Common myeloid progenitor, CD34-positive (primary cell): ENCODE measurements around the gene HIRIP3.
"Not testable (repeated sequence)": the region's sequence is repeated elsewhere in the genome, so short reads cannot be mapped to it uniquely, and the experiment has no call there.

ENCODE experiments used
- CTCF ChIA-PET: fragments of 350-600 bp; sonication (Branson Sonifier 250); formaldehyde crosslinking; loops from one replicate; lab custom pipeline; 2021; ENCODE audit warnings: antibody characterized with exemption; lab: Charles Lee
- POLR2A ChIA-PET: fragments of 350-600 bp; sonication (Branson Sonifier 250); formaldehyde crosslinking; loops from one replicate; lab custom pipeline; 2021; ENCODE audit warnings: antibody characterized with exemption; lab: Charles Lee
- DNase-seq, 3 donors: peaks; one replicate each; pipeline versions ENCODE4 v3.0.0 to v3.0.0-alpha.2; 2013
- H3K27ac ChIP-seq, 2 experiments: 1 replicate in 1 of 2; 2 replicates in 1 of 2; pipeline ENCODE4 v1.7.0; 2013; ENCODE audit warnings: inconsistent platforms in 2 of 2, low read length in 2 of 2, mild to moderate bottlenecking in 2 of 2, low read depth in 1 of 2, moderate library complexity in 1 of 2; ENCODE audit not compliant: severe bottlenecking in 2 of 2, insufficient read depth in 1 of 2, poor library complexity in 1 of 2
- H3K27me3 ChIP-seq, 5 experiments: replicated peaks in 2 of 5; 1 replicate in 3 of 5; 2 replicates in 2 of 5; pipeline versions ENCODE4 v1.6.1 to v1.7.0; 2013; ENCODE audit warnings: low read length in 4 of 5, mild to moderate bottlenecking in 2 of 5, moderate library complexity in 2 of 5, inconsistent platforms in 1 of 5; ENCODE audit not compliant: insufficient read depth in 5 of 5, control insufficient read depth in 4 of 5
- H3K36me3 ChIP-seq, 4 experiments: 1 replicate in 2 of 4; 2 replicates in 2 of 4; pipeline versions ENCODE4 v1.6.1 to v1.7.0; 2013; ENCODE audit warnings: low read length in 3 of 4, control low read depth in 1 of 4, mild to moderate bottlenecking in 1 of 4; ENCODE audit not compliant: control insufficient read depth in 4 of 4, insufficient read depth in 4 of 4
- H3K4me1 ChIP-seq, 4 experiments: 1 replicate in 3 of 4; 2 replicates in 1 of 4; pipeline versions ENCODE4 v1.6.1 to v1.7.1; 2013; ENCODE audit warnings: low read length in 3 of 4, mild to moderate bottlenecking in 3 of 4, control low read depth in 1 of 4, inconsistent platforms in 1 of 4, moderate library complexity in 1 of 4; ENCODE audit not compliant: control insufficient read depth in 4 of 4, insufficient read depth in 4 of 4; ENCODE audit errors: control extremely low read depth in 1 of 4
- H3K4me3 ChIP-seq, 7 experiments: 1 replicate in 4 of 7; 2 replicates in 3 of 7; pipeline versions ENCODE4 v1.5.1 to v1.7.0; 2013; ENCODE audit warnings: mild to moderate bottlenecking in 7 of 7, low read length in 6 of 7, moderate library complexity in 6 of 7, inconsistent platforms in 2 of 7, low read depth in 2 of 7, control low read depth in 1 of 7; ENCODE audit not compliant: insufficient read depth in 4 of 7, control insufficient read depth in 1 of 7; ENCODE audit errors: extremely low read depth in 1 of 7
- H3K9me3 ChIP-seq, 5 experiments: 1 replicate in 4 of 5; 2 replicates in 1 of 5; pipeline versions ENCODE4 v1.6.1 to v1.7.1; 2013; ENCODE audit warnings: low read length in 4 of 5, mild to moderate bottlenecking in 2 of 5, inconsistent platforms in 1 of 5, low read depth in 1 of 5, moderate library complexity in 1 of 5; ENCODE audit not compliant: control insufficient read depth in 4 of 5, insufficient read depth in 2 of 5; ENCODE audit errors: control extremely low read depth in 1 of 5
- WGBS: methylation state at CpG from one replicate; pipeline ENCODE4 v1.1.5; 2013; ENCODE audit not compliant: insufficient coverage; 5-methylcytosine and 5-hydroxymethylcytosine counted together

The HIRIP3 gene

GRCh38 chr16:30025574-30025973, 30.2 kb upstream of the HIRIP3 start:
- Histone ChIP-seq H3K27me3 (peaks cover 0 to 46% (median 25%) of the 10 kb centered on the region in 5 experiments), H3K36me3 (no peaks in the 10 kb centered on the region), H3K9me3 (no peaks in the 10 kb centered on the region), H3K4me3 (no peak overlapping the region), H3K27ac (no peak overlapping the region), H3K4me1 (peaks cover 0 to 13% (median 7%) of the 10 kb centered on the region in 4 experiments)
- CTCF ChIA-PET, result no interaction called here
- no peak for DNase-seq
- POLR2A ChIA-PET, result no interaction called here
- WGBS, result 93% methylated on average over 5 of the region's 7 CpGs

DNA sequence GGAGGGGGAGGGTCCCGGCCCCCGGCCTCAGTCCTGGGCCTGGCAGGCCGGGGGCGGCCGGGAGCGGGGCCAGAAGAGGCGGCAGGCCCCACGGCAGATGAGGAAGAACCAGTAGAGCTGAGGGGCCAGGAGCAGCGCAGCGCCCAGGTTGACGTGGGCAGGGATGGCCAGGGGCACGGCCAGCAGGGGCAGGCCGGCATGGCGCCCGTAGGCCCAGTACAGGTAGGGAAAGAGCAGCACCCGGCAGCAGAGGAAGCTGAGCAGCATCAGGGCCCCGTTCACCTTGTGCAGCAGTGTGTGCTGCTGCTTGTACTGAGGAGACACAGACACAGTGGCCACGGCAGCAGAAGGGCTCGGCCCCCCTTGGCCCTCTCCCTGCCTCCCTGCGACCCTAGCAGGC, 29.7 kb upstream of the HIRIP3 start:
- no peaks in the 10 kb centered on the region for H3K9me3 ChIP-seq
- no peak for DNase-seq
- peaks cover 0 to 42% (median 23%) of the 10 kb centered on the region in 5 experiments for H3K27me3 ChIP-seq
- H3K36me3 ChIP-seq, result no peaks in the 10 kb centered on the region
- POLR2A ChIA-PET, result no interaction called here
- no peak overlapping the region for H3K27ac ChIP-seq
- WGBS, result 86% methylated on average over 16 of the region's 20 CpGs
- peaks cover 0 to 11% (median 7%) of the 10 kb centered on the region in 4 experiments for H3K4me1 ChIP-seq
- CTCF ChIA-PET, result no interaction called here
- no peak overlapping the region for H3K4me3 ChIP-seq

GRCh38 chr16:30024451-30024850, 29.0 kb upstream of the HIRIP3 start:
- no peak overlapping the region for H3K27ac ChIP-seq
- H3K4me3 ChIP-seq, result no peak overlapping the region
- no peaks in the 10 kb centered on the region for H3K9me3 ChIP-seq
- 79% methylated on average over 10 of the region's 16 CpGs for WGBS
- ChIA-PET CTCF (interaction anchor here (0.8 kb wide), 1 partner anchor 25 kb away, joined by 3 read pairs; no protein-coding TSS in a partner anchor), POLR2A (no interaction called here)
- H3K36me3 ChIP-seq, result no peaks in the 10 kb centered on the region
- DNase-seq, result no peak
- H3K4me1 ChIP-seq, result peaks cover 0 to 11% (median 7%) of the 10 kb centered on the region in 4 experiments
- peaks cover 0 to 34% (median 18%) of the 10 kb centered on the region in 5 experiments for H3K27me3 ChIP-seq

GRCh38 chr16:30023586-30023985, 28.2 kb upstream of the HIRIP3 start:
- Histone ChIP-seq H3K36me3 (no peaks in the 10 kb centered on the region), H3K9me3 (no peaks in the 10 kb centered on the region), H3K4me3 (no peak overlapping the region), H3K4me1 (peaks cover 0 to 11% (median 7%) of the 10 kb centered on the region in 4 experiments), H3K27me3 (peaks cover 0 to 26% (median 10%) of the 10 kb centered on the region in 5 experiments), H3K27ac (no peak overlapping the region)
- ChIA-PET CTCF (interaction anchor here (0.9 to 2.5 kb wide), 4 partner anchors 9 to 216 kb away, joined by 3 to 18 read pairs (median 3); partner anchors contain the start of gene TLCD3B), POLR2A (no interaction called here)
- 89% methylated on average over 11 of the region's 11 CpGs for WGBS
- DNase-seq, result no peak

- no peak for DNase-seq
- H3K27ac ChIP-seq, result no peak within 1 kb of the TSS
- H3K4me3 ChIP-seq, result no peak within 1 kb of the TSS
- H3K9me3 ChIP-seq, result no peaks in the 10 kb centered on the region
- 89% methylated on average over 4 of the region's 6 CpGs for WGBS
- no peaks in the 10 kb centered on the region for H3K36me3 ChIP-seq
- peaks cover 0 to 19% (median 8%) of the 10 kb centered on the region in 5 experiments for H3K27me3 ChIP-seq
- ChIA-PET POLR2A (no interaction called here), CTCF (interaction anchor here (0.9 to 2.5 kb wide), 6 partner anchors 9 to 215 kb away, joined by 3 to 18 read pairs (median 3); partner anchors contain the start of gene TLCD3B)
- H3K4me1 ChIP-seq, result peaks cover 0 to 11% (median 7%) of the 10 kb centered on the region in 4 experiments
These were observed 27.5 kb upstream of the HIRIP3 start, which contains the start of gene C16orf92 for GRCh38 chr16:30022887-30023286. Gene C16orf92, plus strand, starts transcription at chr16:30023198. Its CDS starts 143 bp downstream, at chr16:30023341.

DNA sequence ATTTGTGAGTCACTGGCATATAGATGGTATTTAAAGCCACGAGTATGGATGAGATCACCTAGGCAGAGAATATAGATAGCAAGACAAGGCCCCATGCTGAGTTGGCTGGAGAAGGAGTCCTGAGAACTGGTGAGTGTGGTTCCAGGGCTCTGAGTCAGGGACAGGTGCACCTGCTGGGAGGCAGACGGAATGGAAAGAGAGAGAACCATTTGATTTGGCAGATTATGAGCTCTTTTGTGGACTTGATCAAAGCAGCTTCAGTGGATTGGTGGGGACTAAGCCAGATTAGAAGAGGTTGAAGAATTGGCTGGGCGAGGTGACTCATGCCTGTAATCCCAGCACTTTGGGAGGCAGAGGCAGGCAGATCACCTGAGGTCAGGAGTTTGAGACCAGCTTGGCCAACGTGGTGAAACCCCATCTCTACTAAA, 23.3 kb upstream of the HIRIP3 start:
- 100% methylated on average over 3 of the region's 4 CpGs for WGBS
- ChIA-PET POLR2A (no interaction called here), CTCF (interaction anchor here (0.8 to 1.6 kb wide), 5 partner anchors 9 to 211 kb away, joined by 3 read pairs; partner anchors contain the start of gene TLCD3B)
- no peak overlapping the region for H3K4me3 ChIP-seq
- no peak for DNase-seq
- peaks cover 0 to 11% (median 7%) of the 10 kb centered on the region in 4 experiments for H3K4me1 ChIP-seq
- H3K36me3 ChIP-seq, result no peaks in the 10 kb centered on the region
- H3K27ac ChIP-seq, result no peak overlapping the region
- peaks cover 0 to 3% (median 0%) of the 10 kb centered on the region in 5 experiments for H3K27me3 ChIP-seq
- H3K9me3 ChIP-seq, result no peaks in the 10 kb centered on the region

DNA sequence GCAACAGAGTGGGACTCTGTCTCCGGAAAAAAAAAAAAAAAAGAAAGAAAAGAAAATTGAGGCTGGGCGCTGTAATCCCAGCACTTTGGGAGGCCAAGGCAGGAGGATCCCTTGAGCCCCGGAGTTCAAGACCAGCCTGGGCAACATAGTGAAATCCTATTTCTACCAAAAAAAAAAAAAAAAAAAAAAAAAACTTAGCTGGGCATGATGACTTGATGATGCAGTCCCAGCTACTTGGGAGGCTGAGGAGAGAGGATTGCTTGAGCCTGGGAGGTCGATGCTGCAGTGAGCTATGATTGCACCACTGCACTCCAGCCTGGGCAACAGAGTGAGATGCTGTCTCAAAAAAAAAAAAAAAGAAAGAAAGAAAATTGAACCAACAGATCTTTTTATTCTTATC, 22.5 kb upstream of the HIRIP3 start:
- H3K36me3 ChIP-seq, H3K27me3 ChIP-seq, DNase-seq, H3K4me3 ChIP-seq, H3K9me3 ChIP-seq, H3K27ac ChIP-seq: not testable (repeated sequence)
- ChIA-PET CTCF (interaction anchor here (0.8 to 1.6 kb wide), 5 partner anchors 10 to 169 kb away, joined by 3 read pairs; no protein-coding TSS in a partner anchor), POLR2A (interaction anchor here (0.6 kb wide), 1 partner anchor 280 kb away, joined by 4 read pairs; no protein-coding TSS in a partner anchor)
- WGBS, result 100% methylated on average over 1 of the region's 4 CpGs
- peaks cover 0 to 11% (median 7%) of the 10 kb centered on the region in 4 experiments for H3K4me1 ChIP-seq
